Measurements from ENCODE around the gene HOXB7.
A peak's percentile ranks its signal among the peaks of the same experiment; 100 is the strongest.

The HOXB7 gene

DNA sequence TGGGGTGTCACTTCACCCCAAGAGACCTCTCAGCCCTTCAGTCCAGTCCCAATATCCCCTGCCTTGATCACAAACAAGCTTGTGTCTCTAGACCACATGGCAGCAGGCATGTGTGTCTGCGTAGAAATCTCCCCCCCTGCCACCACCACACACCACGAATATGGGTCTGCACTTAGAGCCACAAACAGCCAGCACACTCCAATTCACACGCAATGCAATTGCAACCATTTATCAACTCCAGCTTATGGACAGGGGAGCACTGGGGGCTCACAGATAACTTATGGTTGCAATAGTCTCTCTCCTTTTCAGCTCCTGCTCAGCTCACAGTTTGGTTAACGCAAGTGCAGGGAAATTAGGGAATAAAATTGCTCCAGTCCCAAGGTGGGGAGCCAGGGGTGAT lies 12.8 kb upstream of the HOXB7 start:
- no peak for DNase-seq (ENCODE audit: low spot score)

DNA sequence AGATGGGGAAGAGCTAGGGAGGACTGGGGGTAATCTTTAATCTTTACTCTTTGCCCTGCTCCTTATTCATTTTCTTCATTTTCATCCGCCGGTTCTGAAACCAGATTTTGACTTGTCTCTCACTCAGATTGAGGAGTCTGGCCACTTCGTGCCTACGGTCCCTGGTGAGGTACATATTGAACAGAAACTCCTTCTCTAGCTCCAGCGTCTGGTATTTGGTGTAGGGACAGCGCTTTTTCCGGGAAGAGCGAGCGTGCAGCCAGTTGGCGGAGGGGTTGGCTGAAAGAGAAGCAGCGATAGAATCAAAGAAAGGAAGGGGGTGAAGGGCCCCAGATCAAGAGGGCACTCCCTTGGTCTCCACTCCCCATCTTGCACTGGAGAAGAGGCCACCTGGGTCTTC lies 12.0 kb upstream of the HOXB7 start:
- DNase-seq (ENCODE audit: low spot score), result no peak

DNA sequence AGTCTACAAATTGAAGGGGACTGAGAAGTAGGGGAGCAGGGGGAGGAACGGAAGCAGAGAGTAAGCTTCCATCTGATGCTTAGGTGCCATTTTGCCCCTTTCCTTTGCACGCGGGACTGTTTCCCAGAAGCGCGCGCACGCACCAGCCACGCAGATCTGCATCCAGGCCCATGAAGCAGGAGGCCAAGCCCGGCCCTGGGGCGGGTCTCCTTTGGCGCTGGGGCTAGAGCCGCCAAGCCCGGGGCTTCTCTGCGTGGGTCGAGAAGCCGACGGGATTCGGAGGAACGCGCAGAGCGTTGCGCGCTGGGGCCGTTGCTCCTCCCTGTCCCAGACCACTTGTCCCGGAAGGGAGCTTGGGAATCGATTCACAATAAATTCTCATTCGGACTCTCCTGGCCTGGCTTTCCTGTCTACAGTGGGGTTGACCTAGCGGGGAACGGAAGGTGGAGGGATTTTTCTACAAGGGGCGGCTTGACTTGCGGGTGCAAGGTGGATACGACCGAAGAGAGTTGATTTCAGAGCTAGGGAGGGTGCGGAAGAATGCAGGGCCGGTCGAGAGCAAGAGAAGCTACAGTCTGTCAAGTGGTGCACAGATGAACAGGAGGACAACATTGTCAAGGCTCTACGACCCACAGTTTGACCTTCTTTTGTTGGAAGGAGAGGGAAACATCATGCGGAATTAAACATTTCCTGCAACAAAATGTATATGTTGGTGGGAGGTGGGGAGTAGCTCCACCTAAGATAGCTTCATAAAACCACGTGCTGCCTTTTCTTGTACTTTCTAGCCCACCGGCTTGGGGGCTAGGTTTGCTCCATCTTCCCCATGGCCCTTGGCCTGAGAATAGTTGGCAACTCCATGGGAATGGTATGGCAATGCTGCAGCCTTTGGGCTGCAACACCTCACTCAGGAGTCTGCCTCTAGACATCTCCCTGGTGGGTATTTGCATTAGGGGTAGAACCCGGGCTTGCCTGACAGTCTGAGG lies 10.9 kb upstream of the HOXB7 start:
- DNase-seq (ENCODE audit: low spot score), result no peak

DNA sequence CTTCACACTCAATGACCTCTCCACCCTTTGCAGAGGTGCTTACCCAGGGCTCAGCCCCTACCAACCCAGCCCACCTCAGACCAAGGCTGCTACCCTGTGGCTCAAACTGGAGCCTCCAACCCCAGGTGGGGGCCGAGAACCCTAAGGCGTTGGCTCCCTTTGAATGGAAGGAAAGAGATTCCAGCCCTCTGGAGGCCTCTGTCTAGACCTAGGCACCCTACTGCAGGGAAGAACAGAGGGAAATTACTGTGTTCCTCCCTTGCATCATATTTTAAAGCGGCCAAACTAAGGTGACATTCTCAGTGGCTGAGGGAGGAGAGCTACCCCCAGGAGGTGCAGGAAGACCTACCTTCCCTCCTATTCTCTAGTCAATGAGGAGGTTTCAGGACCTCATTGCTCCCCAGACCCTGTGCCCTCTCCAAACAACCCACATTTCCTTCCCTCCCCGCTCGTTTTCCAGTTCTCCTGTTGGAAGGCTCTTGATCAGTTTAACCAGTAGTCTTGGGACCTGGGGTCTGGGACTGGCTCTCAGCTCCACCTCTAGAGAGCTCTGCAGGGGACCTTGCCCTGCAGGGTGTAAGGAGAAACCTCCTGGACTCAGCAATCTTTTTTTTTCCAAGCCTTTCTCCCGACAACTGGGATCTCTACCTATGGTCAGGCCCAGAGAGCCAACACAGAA lies 9.8 kb upstream of the HOXB7 start:
- DNase-seq (ENCODE audit: low spot score), result no peak

DNA sequence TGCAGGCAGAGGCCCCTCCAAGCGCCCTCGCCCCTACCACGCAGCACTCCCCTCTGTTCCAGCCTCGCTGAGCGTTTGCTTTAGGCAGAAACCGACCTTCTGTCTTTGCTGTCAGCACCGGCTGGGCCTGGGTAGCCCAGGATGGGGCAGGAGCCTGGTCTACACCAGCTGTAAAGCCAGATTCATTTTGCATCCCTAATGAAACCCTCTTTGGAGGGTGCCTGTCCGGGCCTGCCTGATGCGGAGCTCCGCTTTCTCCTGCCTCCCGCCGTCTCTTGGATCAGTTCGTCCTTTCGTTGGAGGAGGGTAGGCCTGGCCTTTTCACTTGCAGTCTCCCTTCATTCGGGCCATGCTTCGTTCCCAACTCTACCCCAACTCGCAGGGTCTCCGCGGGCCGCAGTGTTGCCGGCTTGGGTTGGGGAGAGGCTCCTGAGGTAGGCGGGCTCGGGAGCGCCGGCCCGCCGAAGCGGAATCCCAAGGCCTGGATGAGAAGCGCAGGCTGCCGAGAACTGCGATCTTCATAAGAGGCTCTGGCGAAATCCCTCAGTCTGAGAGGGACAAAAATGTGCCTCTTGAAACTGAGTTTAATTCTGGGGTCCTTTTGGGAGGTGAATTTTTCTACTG lies 9.1 kb upstream of the HOXB7 start:
- no peak for DNase-seq (ENCODE audit: low spot score)

DNA sequence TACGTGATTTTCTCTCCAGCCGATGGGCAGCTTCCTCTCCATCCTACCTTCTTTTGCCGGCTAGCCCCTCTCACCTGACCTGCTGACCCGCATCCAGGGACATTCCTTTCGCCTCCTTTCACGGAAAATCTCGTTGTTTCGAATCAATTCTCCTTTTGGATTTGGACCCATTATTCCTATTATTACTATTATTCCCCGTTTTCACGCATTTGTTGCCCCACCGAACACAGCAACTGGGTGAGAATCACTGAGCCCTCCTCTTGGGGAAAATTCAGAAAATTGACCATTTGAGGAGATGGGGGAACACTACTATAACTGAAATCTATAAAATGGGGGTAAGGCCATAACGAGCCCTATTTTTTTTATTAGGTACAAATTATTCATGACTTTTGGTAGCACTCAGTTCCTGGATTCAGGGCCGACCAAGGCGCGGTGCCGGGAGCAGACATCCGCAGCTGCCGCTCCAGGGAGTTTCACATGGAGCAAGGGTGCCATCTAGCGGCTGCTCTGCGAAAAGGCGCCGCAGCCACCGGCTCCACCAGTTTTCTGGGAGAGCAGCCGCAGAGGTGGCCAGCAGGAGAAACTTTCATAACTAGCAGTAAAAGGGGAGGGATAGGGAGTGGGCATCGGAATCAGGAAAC lies 7.6 kb upstream of the HOXB7 start:
- peak; percentile 86 for DNase-seq (ENCODE audit: low spot score)

DNA sequence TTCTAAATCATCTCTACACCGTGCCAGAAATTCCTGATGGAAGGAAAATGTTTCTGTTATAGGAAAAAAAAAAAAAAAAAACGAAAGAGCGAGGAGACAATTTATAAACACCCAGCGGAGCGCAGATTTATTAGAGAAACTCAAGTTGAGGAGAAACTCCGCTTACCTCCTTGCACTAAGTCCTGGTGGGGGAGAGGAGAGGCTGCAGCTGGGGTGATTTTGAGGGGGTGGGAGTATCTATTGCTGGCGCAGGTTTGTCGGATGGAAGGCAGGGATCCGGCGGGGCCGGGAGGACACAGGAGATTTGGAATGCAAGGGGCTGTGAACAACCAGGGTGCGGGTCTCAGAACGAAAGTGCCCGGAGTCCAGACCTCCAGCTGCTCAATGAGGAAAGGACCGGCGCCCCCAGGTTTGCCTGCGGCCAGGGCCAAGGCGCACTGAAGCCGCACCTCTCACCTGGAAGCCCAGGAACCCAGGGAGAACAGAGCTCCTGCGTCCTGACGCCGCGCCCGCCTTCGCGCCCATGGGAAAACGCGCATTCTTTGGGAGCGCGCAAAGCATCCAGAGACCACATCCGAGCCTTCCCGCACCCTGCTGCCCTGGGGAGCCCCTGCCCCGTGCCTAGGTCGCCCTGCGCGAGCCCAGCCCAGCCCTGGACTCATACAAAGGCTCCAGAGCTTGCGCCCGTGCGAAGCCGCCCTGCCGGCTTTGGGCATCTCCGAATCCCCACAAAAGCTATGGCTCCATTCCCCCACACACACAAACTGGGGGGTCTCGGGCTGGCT lies 6.8 kb upstream of the HOXB7 start:
- no peak for DNase-seq (ENCODE audit: low spot score)

DNA sequence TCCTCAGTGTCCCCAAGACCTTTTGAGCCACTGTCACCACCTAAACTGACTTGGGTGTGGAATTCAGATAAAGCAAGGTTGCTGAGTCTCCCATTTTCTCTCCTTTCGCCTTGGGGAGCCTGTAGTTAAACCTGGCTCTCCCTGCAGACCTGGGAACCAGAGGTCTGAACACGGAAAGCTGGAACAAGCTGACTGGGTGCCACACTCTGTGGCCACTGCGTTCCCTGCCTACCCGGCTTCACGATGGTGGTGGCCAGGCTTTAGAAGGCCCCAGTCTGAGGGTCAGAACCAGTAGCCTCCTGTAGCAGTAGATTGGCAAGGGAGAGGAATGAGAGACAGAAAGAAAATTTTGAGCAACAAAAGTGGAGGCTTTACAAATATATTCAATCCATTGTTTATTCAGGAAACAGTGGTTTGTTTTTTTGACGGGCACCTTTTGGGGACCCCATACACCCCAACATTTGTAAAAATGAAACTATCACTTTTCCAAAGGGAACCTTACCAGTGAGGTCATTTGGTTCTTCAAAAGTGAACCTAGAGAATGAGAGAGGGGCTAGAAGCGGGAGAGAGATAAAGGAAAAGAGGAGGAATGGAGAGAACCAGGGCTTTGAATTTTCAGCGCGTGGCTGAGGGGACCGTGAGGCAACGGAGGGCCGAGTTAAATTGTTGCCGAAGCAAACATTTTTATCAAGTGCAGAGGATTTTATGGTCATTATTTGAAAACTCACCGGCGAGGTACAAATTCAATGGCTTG lies 6.1 kb upstream of the HOXB7 start:
- no peak for DNase-seq (ENCODE audit: low spot score)

DNA sequence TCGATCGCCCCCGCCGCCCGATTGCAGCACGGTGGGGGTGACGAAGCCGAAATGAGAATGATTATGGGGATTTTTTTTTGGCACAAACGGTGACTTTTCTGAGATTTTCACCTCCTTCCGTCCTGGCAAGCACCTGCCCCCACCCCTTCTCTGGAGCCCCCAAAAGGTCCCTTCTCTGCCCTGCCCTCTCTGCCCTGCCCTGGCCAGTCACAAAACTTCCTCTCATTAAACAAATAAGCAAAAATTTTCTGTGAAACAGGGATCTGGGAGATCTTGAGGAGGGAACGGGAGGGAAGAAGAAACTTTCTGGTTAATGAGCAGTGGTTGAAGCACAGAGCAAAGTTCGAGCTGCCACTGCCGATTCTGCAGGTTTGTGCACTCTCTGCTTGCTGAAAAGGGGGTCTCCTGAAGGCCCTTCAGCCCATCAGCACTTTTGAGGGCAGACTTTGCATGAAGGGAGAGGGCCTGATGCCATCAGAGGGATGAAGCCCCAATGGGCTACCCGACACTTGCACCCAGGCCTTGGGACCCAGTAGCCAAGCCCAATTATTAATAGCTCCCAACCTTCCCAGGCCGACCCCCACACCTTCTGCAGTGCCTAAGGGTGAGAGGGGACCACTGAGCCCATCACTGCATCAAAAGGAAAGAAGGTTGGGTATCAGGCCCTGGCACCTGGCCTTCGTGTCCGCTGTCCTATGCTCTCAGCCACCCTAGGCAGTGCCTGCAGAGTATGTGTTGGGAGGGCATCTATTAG lies 5.3 kb upstream of the HOXB7 start:
- no peak for DNase-seq (ENCODE audit: low spot score)

DNA sequence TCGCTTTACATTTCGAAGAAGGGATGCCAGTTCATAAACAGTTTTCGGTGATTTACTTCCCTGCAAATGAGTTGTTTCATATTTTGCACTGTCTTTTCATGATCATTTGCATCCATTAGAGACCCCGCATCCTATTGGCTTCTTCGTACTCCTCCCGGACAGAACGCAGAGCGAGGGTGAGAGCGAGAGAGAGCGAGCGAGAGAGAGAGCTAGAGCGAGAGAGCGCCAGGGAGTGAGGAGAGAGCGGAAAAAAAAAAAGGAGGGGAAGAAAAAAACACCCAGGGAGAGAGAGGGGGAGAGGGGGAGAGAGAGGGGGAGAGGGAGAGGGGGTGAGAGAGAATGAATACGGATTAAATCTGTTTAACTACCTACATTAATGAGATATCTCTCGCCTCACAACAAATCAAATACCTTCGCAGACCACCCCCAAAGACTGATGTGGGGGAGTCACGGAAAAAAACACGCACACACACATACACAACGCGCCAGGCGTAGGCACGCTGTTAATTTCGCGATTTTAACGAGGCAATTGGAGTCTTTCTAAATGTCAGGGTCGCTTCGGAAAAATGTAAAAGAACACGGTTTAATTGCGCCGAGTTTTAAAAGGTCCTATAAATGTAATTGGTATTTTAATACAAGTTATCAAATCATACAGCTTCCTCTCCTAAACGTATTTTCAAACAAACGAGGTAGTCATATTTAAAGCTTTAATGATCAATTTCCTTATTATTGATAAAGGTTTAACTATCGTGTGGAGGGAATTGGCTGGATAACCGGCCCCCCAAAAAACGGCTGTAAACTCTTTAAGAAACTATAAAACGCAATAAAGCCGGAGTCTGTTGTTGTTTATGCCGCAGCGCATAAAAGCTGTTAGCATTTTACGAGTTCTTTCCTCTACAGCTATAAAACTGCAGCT lies 4.5 kb upstream of the HOXB7 start, which contains the start of gene HOXB8:
TSS of gene HOXB8 (minus strand) at position 246 of the 916 bp plus-strand sequence. CDS start 588 bp downstream, outside the sequence.
- DNase-seq (ENCODE audit: low spot score), result no peak

DNA sequence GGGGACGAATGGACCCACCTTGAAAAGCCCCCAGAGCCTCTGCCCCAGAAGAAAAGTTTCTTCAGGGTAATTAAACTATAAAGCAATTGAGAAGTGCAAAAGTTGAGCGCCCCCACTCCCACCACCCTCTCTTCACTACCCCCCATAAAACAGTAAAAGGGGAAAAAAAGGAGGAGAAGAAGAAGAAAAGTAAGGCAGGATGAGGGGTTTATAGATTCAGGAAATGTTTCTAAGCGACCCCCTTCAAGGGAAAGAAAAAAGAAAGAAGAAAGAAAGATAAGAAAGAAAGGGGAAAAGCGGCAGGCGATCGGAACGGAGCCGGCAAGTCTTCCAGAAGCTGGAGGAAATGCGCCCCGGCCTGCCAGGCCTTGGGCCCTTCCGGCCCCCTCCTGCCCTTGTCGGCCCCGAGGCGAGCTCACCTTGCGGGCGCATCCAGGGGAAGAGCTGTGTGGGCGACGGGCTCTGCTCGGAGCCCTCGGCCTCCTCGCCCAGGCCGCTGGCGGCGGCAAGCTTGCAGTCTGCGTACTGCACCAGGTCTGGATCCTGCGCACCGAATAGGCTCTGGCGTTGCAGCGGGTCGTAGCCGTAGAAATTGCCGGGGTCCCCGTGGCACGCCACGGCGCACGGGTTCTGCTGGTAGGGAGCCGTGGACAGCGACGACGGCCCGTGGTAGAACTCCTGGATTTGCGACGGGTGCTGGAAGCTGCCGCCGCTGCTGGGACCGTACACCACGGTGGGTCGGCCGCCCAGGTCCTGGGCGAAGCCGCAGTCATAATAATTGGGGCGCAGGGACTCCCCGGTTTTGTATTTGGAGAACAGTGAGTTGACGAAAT lies 3.3 kb upstream of the HOXB7 start:
- no peak for DNase-seq (ENCODE audit: low spot score)

DNA sequence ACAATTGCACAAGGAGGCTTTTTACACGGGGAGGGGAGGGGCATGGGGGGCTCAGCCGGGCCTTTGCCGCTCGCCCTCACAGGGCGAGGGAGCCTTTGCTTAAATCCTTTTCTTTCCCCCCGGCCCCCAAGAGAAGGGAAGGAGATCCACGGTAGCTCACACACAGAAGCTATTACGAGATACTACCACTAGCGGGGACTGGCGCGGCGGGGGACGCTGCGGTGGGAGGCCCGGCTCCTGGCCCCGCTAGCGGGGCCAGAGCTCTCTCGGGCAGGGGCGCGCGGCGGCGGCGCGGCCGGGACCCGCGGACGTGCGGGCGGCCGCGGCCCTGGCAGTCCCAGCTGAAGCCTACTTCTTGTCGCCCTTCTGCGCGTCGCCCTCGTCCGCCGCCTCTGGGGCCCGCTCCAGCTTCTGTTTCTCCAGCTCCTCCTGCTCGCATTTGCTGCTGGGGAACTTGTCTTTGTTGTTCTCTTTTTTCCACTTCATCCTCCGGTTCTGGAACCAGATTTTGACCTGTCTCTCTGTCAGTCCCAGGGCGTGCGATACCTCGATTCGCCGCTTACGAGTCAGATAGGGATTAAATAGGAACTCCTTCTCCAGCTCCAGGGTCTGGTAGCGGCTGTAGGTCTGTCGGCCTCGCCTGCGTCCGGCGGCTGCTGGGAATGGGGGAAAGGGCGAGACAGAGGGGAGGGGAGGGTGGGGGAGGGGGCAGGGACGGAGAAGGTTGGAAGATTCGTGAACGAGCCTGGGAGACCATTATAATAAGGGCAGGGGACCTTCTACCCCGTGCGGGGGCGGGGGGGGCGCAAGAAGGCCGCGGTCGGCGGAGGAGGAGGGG lies 2.3 kb upstream of the HOXB7 start:
- no peak for DNase-seq (ENCODE audit: low spot score)

DNA sequence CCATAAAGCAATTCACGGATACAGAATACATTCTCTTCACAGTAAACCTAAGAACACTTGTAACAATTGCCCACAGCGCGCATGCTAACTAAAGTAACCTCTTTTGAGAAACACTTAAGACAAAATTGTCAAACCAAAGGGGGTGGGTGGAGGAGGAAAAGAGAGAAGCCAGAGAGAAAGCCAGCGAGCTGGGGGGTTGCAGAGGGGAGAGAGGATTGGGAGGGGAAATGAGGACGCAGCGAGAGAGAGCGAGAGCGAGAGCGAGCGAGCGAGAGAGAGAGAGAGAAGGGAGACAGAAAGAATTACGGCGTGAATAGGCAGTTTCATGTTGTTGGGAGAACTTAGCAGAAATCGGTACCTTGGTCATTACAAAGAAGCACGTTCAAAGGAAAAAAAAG lies 1.6 kb upstream of the HOXB7 start:
- no peak for DNase-seq (ENCODE audit: low spot score)

DNA sequence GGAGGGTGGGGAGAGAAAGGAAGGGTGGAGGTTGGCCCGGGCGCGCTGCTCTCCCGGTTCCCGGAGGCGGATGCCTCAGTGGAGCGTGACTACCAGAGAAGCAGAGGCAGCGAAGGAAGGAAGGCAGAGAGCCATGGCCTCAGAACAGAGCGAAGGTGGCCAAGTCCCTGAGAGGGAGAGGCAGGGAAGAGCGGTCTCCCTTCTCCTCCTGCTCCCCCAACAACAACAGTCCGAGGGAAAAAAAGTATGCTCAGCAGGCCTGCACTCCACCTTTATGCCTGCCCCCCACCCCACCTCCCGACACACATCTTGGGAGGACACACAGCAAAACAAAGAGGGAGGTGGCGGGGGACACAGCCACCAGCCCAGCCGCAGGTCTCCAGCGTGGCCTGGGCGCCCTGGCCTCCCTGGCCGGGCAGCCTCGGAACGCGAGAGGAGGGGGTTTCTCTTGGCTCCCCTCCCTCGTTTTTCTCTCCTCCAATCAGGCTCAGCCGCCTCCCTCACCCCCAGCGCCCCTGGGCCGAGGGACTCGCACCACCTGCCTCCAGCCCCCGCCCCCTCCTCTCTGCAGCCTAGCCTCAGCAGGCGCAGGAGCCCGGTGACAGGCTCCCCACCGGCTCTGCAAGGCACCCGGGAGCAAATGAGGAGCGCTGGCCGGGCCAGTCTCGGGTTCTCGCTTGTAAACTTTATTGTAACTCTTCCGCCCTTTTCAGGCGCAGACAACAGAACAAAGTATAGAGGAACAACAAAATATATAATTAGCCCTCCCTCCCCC lies 1.1 kb upstream of the HOXB7 start:
- DNase-seq (ENCODE audit: low spot score), result no peak

DNA sequence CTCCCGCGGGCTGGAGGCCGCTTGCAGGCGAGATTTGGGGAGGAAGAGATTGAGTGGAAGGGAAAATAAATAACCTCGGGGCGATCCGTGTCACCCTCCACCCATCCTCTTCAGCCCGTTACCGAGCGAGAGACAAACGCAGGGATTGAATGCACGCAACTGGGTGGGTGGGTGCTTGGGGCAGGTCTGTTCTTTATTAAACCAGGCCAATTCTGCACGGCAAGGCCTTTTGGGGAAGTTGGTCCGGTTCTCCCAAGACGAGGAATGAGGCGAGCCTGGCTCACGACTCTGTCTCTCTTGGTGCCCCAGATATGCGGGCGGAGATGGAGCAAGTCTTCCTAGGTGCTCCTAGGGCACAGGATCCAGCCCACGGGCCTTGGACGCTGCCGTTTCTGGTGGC lies 396 bp upstream of the HOXB7 start:
- no peak for DNase-seq (ENCODE audit: low spot score)

DNA sequence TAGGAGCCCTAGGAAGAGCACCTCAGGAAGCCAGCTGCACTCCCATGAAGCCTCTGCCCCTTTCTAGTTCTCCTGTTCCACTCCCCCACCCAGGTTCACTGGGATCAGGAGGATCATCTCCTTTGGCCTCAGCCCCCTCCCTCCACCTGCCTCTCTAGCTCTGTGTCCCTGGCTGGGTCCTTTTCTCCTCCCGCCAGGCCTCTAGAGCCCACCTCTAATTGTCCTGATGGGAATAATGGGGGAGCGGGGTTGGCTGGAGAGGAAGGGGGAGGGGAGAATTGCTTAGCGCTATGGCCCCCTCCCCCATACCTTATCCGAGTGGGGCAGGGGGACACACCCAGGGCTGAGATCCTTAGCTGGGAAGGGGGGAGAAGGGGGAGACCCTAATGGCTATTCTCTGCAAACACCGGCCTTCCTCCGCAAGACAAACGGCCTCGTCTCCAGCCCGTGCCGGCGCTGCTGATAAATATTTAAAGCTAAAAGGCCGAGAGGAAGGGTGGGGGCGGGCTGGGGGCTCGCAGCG lies 997 bp downstream of the HOXB7 start:
- no peak for DNase-seq (ENCODE audit: low spot score)
